Measurements from ENCODE around the gene CA5B. TPM values are rescaled to one million over a fixed set of nuclear protein-coding genes. Genes with fewer than 3 reads are reported as not detected.

CA5B gene, protein sequence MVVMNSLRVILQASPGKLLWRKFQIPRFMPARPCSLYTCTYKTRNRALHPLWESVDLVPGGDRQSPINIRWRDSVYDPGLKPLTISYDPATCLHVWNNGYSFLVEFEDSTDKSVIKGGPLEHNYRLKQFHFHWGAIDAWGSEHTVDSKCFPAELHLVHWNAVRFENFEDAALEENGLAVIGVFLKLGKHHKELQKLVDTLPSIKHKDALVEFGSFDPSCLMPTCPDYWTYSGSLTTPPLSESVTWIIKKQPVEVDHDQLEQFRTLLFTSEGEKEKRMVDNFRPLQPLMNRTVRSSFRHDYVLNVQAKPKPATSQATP
- total RNA-seq (2022; extraction: Qiagen RNA extraction; ENCODE audit: low read depth): 2.3 to 2.9 TPM (median 2.6 TPM) in 5 replicates

DNA sequence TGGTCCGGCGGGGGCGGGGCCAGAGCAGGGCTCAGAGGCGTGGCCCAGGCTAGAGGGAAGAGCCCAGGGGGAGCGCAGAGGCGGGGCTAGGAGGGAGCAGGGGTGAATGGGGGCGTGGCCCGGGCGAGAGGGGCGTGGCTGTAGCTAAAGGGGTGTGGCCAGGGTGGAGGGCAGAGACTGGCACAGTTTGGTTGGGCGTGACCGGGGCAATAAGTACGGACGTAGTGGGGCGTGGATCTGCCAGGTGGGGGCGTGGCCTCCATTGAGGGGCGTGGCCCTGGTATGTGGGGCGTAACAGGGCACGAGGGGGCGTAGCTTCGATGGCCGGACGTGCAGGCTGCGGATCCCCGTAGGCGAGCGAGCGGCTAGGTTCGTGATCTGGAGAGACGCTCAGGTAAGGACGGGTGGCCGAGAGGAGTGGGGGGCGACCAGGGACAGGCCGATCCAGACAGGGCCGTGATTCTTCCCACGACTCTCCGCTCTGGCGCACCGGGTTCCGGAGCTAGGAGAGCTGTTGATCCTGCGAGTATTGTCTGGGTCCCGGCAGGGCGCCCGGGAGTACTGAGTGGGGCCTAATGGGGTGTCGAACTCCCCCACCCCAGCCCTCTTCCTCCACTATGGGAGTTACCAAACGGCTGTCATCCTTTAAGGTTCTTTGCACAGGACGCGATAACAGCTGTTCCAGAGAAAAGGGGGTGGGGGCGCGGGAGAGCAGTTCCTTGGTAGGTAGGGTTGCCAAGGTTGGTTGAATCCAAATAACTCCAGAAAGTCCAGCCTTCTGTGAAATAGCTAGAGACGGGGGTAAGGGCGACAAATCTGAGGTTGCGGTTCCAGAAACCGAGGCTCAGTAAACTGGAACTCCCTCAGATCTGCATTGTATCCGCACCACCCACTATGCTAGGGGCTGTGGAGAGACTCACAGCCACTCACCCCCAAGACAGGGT lies at the start of gene CA5B:
TSS of gene CA5B (plus strand) at position 312 of the 944 bp plus-strand sequence. CDS start 11,754 bp downstream, outside the sequence.

DNA sequence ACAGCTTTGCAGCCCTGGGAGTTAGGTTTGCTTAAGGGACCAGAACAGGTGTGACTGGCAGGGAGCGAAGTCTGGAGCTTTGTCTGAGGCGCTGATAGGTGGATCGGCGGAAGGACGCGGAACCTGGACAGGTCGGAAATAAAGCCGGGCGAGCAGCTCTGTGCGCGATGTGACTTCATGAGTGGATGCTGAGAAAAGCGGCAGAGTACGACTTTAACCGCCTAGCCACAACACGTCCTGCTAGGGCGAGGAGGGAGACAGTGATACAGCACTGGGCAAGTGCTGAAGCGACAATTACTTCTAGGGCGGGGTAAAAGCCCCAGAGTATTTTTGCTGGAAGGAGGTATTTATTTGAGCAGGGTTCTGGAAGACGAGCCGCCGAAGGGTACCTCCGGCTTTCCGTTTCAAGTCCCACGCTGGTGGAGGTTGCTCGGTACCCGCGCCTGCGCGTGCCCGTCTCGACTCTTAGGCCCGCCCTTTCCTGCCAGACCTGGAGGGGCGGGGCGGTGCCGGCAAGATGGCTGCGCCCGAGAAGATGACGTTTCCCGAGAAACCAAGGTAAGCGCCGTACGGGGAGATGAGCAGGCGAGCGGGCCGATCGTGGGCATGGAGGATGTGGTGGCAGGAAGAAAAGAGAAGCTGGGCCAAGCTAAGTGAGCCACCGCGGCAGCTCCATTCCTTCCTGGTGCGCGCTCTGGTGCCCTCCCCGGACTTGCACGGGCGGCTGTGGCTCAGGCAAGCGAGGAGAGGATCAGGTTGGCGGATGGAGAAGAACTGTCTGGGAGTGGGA lies 52.1 kb downstream of the CA5B start, which contains the start of gene ZRSR2:
TSS of gene ZRSR2 (plus strand) at position 506 of the 790 bp plus-strand sequence. CDS start at position 518, 12 bp downstream.

Other genes starting within 250 kb of the CA5B start
- gene PIR, start 244.9 kb upstream of the CA5B start, total RNA-seq (2022; extraction: Qiagen RNA extraction; ENCODE audit: low read depth): 49.7 to 57.9 TPM (median 56.2 TPM) in 5 replicates
- gene BMX, start 237.5 kb upstream of the CA5B start, total RNA-seq (2022; extraction: Qiagen RNA extraction; ENCODE audit: low read depth): not detected in 5 replicates
- not detected in 5 replicates for gene ACE2, start 137.3 kb upstream of the CA5B start, total RNA-seq (2022; extraction: Qiagen RNA extraction; ENCODE audit: low read depth)
- 0.66 to 0.90 TPM (median 0.75 TPM) in 5 replicates for gene CLTRN, start 73.5 kb upstream of the CA5B start, total RNA-seq (2022; extraction: Qiagen RNA extraction; ENCODE audit: low read depth)
- gene ZRSR2, start 52.2 kb downstream of the CA5B start, total RNA-seq (2022; extraction: Qiagen RNA extraction; ENCODE audit: low read depth): 9.8 to 13.3 TPM (median 11.3 TPM) in 5 replicates
- gene AP1S2, start 116.5 kb downstream of the CA5B start, total RNA-seq (2022; extraction: Qiagen RNA extraction; ENCODE audit: low read depth): 6.3 to 20.5 TPM (median 17.7 TPM) in 5 replicates